Activated T-cell treated with anti-CD3 and anti-CD28 coated beads, Interleukin-2, amount 50 U/mL, for 1 hour (primary cell): ENCODE data around the gene CPPED1.

Source experiments
- DNase-seq: peaks from one replicate; pipeline ENCODE4 v3.0.0-alpha.2; 2020

Gene CPPED1

GRCh38 chr16:12764813-12765488 is 38.7 kb downstream of the CPPED1 start:
- DNase-seq = no peak

- no peak for DNase-seq
These were observed 40.2 kb downstream of the CPPED1 start for GRCh38 chr16:12763517-12763916.

GRCh38 chr16:12760819-12761611 is 42.7 kb downstream of the CPPED1 start:
- DNase-seq = no peak

- DNase-seq = no peak
These were observed 44.8 kb downstream of the CPPED1 start for GRCh38 chr16:12758670-12759558.

- DNase-seq = no peak
These were observed 45.5 kb downstream of the CPPED1 start for GRCh38 chr16:12758031-12758669.

- no peak for DNase-seq
These were observed 46.1 kb downstream of the CPPED1 start for GRCh38 chr16:12757546-12757945.

GRCh38 chr16:12754824-12755543 is 48.7 kb downstream of the CPPED1 start:
- DNase-seq = no peak

- no peak for DNase-seq
These were observed 50.3 kb downstream of the CPPED1 start for GRCh38 chr16:12753203-12754023.

- no peak for DNase-seq
These were observed 51.5 kb downstream of the CPPED1 start for GRCh38 chr16:12752159-12752558.

GRCh38 chr16:12750554-12750918 is 53.2 kb downstream of the CPPED1 start:
- no peak for DNase-seq

GRCh38 chr16:12749076-12749475 is 54.6 kb downstream of the CPPED1 start:
- DNase-seq = no peak

GRCh38 chr16:12747827-12748226 is 55.9 kb downstream of the CPPED1 start:
- DNase-seq = no peak

- no peak for DNase-seq
These were observed 56.4 kb downstream of the CPPED1 start for GRCh38 chr16:12747261-12747660.

- no peak for DNase-seq
These were observed 58.8 kb downstream of the CPPED1 start for GRCh38 chr16:12744860-12745259.

GRCh38 chr16:12742741-12743140 is 60.9 kb downstream of the CPPED1 start:
- DNase-seq = no peak

GRCh38 chr16:12740986-12741610 is 62.6 kb downstream of the CPPED1 start:
- DNase-seq = no peak

GRCh38 chr16:12739738-12740137 is 63.9 kb downstream of the CPPED1 start:
- no peak for DNase-seq

GRCh38 chr16:12737563-12737962 is 66.1 kb downstream of the CPPED1 start:
- DNase-seq = no peak

- no peak for DNase-seq
These were observed 67.9 kb downstream of the CPPED1 start for GRCh38 chr16:12735805-12736204.

GRCh38 chr16:12732600-12732999 is 71.1 kb downstream of the CPPED1 start:
- DNase-seq = no peak

GRCh38 chr16:12729448-12729847 is 74.2 kb downstream of the CPPED1 start:
- no peak for DNase-seq
